Neural progenitor cell (in vitro differentiated cells): ENCODE data around the gene WAC.

ENCODE experiments used
- EZH2 ChIP-seq: fragments of 200-600 bp; sonication (generic); IDR thresholded peaks from 2 replicates; pipeline ENCODE4 v1.6.1; 2017; ENCODE audit warnings: antibody characterized with exemption, mild to moderate bottlenecking, moderate library complexity
- EZH2phosphoT487 ChIP-seq: fragments of 200-600 bp; sonication (generic); IDR thresholded peaks from 2 replicates; pipeline ENCODE4 v1.6.1; 2017; ENCODE audit warnings: antibody characterized with exemption
- TF ChIP-seq, protein P1 (sequence below): fragments of 200-600 bp; sonication (generic); IDR thresholded peaks from 2 replicates; pipeline ENCODE4 v1.5.1; 2017; ENCODE audit warnings: antibody characterized with exemption, mild to moderate bottlenecking

GRCh38 chr10:28561531-28561930, 28.6 kb downstream of the WAC start:
- TF ChIP-seq, protein P1, sequence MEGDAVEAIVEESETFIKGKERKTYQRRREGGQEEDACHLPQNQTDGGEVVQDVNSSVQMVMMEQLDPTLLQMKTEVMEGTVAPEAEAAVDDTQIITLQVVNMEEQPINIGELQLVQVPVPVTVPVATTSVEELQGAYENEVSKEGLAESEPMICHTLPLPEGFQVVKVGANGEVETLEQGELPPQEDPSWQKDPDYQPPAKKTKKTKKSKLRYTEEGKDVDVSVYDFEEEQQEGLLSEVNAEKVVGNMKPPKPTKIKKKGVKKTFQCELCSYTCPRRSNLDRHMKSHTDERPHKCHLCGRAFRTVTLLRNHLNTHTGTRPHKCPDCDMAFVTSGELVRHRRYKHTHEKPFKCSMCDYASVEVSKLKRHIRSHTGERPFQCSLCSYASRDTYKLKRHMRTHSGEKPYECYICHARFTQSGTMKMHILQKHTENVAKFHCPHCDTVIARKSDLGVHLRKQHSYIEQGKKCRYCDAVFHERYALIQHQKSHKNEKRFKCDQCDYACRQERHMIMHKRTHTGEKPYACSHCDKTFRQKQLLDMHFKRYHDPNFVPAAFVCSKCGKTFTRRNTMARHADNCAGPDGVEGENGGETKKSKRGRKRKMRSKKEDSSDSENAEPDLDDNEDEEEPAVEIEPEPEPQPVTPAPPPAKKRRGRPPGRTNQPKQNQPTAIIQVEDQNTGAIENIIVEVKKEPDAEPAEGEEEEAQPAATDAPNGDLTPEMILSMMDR = no peak
- TF ChIP-seq EZH2 (no peak), EZH2phosphoT487 (no peak)
